ENCODE measurements around the gene DGUOK. TPM values are rescaled to one million over a fixed set of nuclear protein-coding genes. Genes with fewer than 3 reads are reported as not detected.

DGUOK gene
- total RNA-seq, 1 donor from 2014 or later = 52.3 TPM

GRCh38 chr2:74002505-74003421 lies 76.1 kb downstream of the DGUOK start:
- peaks cover 74% of the 10 kb centered on the region for H3K4me1 ChIP-seq
- H3K36me3 ChIP-seq = no peaks in the 10 kb centered on the region
- H3K27ac ChIP-seq = peak overlapping the region; percentile 76
- H3K9me3 ChIP-seq = no peaks in the 10 kb centered on the region
- DNase-seq (ENCODE audit: extremely low spot score in 2 of 2) = no peak
- H3K27me3 ChIP-seq = no peaks in the 10 kb centered on the region
- H3K4me3 ChIP-seq = peak overlapping the region; percentile 62 to 70
- TF ChIP-seq POLR2A (IDR thresholded peaks at IDR 0.05) (peak in 1 of 2 donors; percentile 47), POLR2AphosphoS5 (IDR thresholded peaks at IDR 0.05; ENCODE audit: insufficient read depth in 1 of 2, low read depth in 1 of 2) (peak in 1 of 2 donors; percentile 62), CTCF (IDR thresholded peaks at IDR 0.05) (peak in 1 of 3 experiments; percentile 4)
- intact Hi-C loops (cut with DNase I) = no loop called here

- Histone ChIP-seq H3K9me3 (no peaks in the 10 kb centered on the region), H3K4me3 (peak overlapping the region; percentile 62 to 70), H3K36me3 (no peaks in the 10 kb centered on the region), H3K4me1 (peaks cover 80% of the 10 kb centered on the region), H3K27me3 (no peaks in the 10 kb centered on the region), H3K27ac (no peak overlapping the region)
- no peak for DNase-seq (ENCODE audit: extremely low spot score in 2 of 2)
- intact Hi-C loops (cut with DNase I) = no loop called here
- TF ChIP-seq CTCF (IDR thresholded peaks at IDR 0.05) = no peak
Measured at GRCh38 chr2:74003494-74004211, 77.0 kb downstream of the DGUOK start.

GRCh38 chr2:74004212-74005182 lies 77.8 kb downstream of the DGUOK start:
- Histone ChIP-seq H3K9me3 (no peaks in the 10 kb centered on the region), H3K27ac (no peak overlapping the region), H3K36me3 (no peaks in the 10 kb centered on the region), H3K4me3 (no peak overlapping the region), H3K4me1 (peaks cover 86% of the 10 kb centered on the region), H3K27me3 (no peaks in the 10 kb centered on the region)
- TF ChIP-seq POLR2AphosphoS5 (IDR thresholded peaks at IDR 0.05; ENCODE audit: insufficient read depth in 1 of 2, low read depth in 1 of 2) (no peak), POLR2A (IDR thresholded peaks at IDR 0.05) (no peak), CTCF (IDR thresholded peaks at IDR 0.05) (no peak)
- DNase-seq (ENCODE audit: extremely low spot score in 2 of 2) = no peak
- intact Hi-C loops (cut with DNase I) = no loop called here

DNA sequence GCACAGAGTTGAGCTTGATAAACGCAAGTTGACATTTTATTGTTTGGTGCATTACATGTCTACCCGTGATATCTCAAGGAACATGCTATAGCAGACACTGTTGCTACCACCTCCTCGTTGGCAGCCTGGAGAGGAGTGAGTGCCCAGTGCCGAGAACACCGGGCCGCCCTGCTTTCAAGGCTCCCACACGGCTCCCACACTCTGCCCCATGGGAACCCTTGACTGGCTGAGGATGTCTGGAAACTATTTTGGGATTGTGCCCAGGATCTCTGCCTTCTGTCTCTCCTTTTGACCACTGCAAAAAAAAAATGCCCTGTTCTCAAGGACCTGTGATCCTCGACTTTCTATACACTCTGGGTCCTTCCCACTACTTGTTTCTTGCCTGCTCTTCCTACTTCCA lies 79.1 kb downstream of the DGUOK start:
- TF ChIP-seq POLR2A (IDR thresholded peaks at IDR 0.05) (no peak), CTCF (IDR thresholded peaks at IDR 0.05) (no peak), POLR2AphosphoS5 (IDR thresholded peaks at IDR 0.05; ENCODE audit: insufficient read depth in 1 of 2, low read depth in 1 of 2) (no peak)

More for the DNA sequence above, 79.1 kb downstream of the DGUOK start:
- Histone ChIP-seq H3K4me3 (no peak overlapping the region), H3K27me3 (no peaks in the 10 kb centered on the region), H3K4me1 (peaks cover 86% of the 10 kb centered on the region), H3K27ac (no peak overlapping the region), H3K36me3 (no peaks in the 10 kb centered on the region), H3K9me3 (no peaks in the 10 kb centered on the region)
- no peak for DNase-seq (ENCODE audit: extremely low spot score in 2 of 2)
- intact Hi-C loops (cut with DNase I) = no loop called here
